PFSK-1 (cell line): ENCODE measurements around the gene C5orf15.

ENCODE experiments used
- FOXP2 ChIP-seq: optimal IDR thresholded peaks from 2 replicates; pipeline ENCODE3; 2011; ENCODE audit warnings: borderline replicate concordance, control low read depth, inconsistent platforms; ENCODE audit not compliant: insufficient read depth; ENCODE audit errors: extremely low read length, extremely low read depth
- POLR2AphosphoS5 ChIP-seq: IDR thresholded peaks from 2 replicates; pipeline ENCODE4 v1.6.1; 2012; ENCODE audit warnings: low read depth, mild to moderate bottlenecking, control low read depth, low read length, moderate library complexity
- REST ChIP-seq, 2 experiments: IDR thresholded peaks; 2 replicates each; pipeline versions ENCODE4 v1.6.1 to v1.8.0; 2011 to 2012; ENCODE audit warnings: low read depth in 2 of 2, low read length in 2 of 2, control low read depth in 1 of 2, inconsistent platforms in 1 of 2, mild to moderate bottlenecking in 1 of 2, moderate library complexity in 1 of 2; ENCODE audit not compliant: insufficient read depth in 1 of 2
- SIN3A ChIP-seq: IDR thresholded peaks from 2 replicates; pipeline ENCODE4 v1.6.1; 2012; ENCODE audit warnings: mild to moderate bottlenecking, low read length, moderate library complexity, borderline replicate concordance; ENCODE audit not compliant: insufficient read depth
- TAF1 ChIP-seq: IDR thresholded peaks from 2 replicates; pipeline ENCODE4 v1.6.1; 2012; ENCODE audit warnings: low read length, control low read depth, borderline replicate concordance; ENCODE audit not compliant: insufficient read depth

Gene C5orf15

GRCh38 chr5:133913413-133914155 lies 54.8 kb downstream of the C5orf15 start:
- TF ChIP-seq SIN3A (no peak), TAF1 (no peak), POLR2AphosphoS5 (no peak), FOXP2 (no peak), REST (IDR thresholded peaks at IDR 0.05; ENCODE audit: insufficient read depth in 1 of 2, low read depth in 2 of 2, low read length in 2 of 2) (no peak)

- TF ChIP-seq FOXP2, result no peak
- no peak for TF ChIP-seq TAF1
- no peak for TF ChIP-seq POLR2AphosphoS5
- TF ChIP-seq REST (IDR thresholded peaks at IDR 0.05; ENCODE audit: insufficient read depth in 1 of 2, low read depth in 2 of 2, low read length in 2 of 2), result no peak
- no peak for TF ChIP-seq SIN3A
Measured at GRCh38 chr5:133912951-133913350, 55.5 kb downstream of the C5orf15 start.

GRCh38 chr5:133910571-133910970 lies 57.9 kb downstream of the C5orf15 start:
- no peak for TF ChIP-seq SIN3A
- TF ChIP-seq REST (IDR thresholded peaks at IDR 0.05; ENCODE audit: insufficient read depth in 1 of 2, low read depth in 2 of 2, low read length in 2 of 2), result no peak
- TF ChIP-seq POLR2AphosphoS5, result no peak
- TF ChIP-seq TAF1, result no peak
- no peak for TF ChIP-seq FOXP2

- TF ChIP-seq FOXP2, result no peak
- TF ChIP-seq TAF1, result no peak
- no peak for TF ChIP-seq POLR2AphosphoS5
- no peak for TF ChIP-seq REST (IDR thresholded peaks at IDR 0.05; ENCODE audit: insufficient read depth in 1 of 2, low read depth in 2 of 2, low read length in 2 of 2)
- TF ChIP-seq SIN3A, result no peak
Measured at GRCh38 chr5:133909603-133910002, 58.8 kb downstream of the C5orf15 start.

GRCh38 chr5:133907075-133907474 lies 61.4 kb downstream of the C5orf15 start:
- TF ChIP-seq FOXP2, result no peak
- TF ChIP-seq POLR2AphosphoS5, result no peak
- TF ChIP-seq SIN3A, result no peak
- TF ChIP-seq REST (IDR thresholded peaks at IDR 0.05; ENCODE audit: insufficient read depth in 1 of 2, low read depth in 2 of 2, low read length in 2 of 2), result no peak
- no peak for TF ChIP-seq TAF1
